Activated T-cell treated with anti-CD3 and anti-CD28 coated beads for 4 hours (primary cell): ENCODE results near the gene FAM168B.
"Not testable (repeated sequence)": the region's sequence is repeated elsewhere in the genome, so short reads cannot be mapped to it uniquely, and the experiment has no call there.

Experiments
- DNase-seq: peaks from one replicate; pipeline ENCODE4 v3.0.0-alpha.2; 2020

Gene FAM168B

GRCh38 chr2:131093006-131093695 is at the start of gene FAM168B:
TSS of gene FAM168B (minus strand) at chr2:131093460. CDS start at chr2:131082646, 10,814 bp downstream.
- DNase-seq: peak; percentile 78

- DNase-seq: no peak
Observed at GRCh38 chr2:131142849-131143248, 49.6 kb upstream of the FAM168B start.

GRCh38 chr2:131140581-131140980 is 47.3 kb upstream of the FAM168B start:
- DNase-seq: no peak

- DNase-seq: no peak
Observed at GRCh38 chr2:131132729-131133128, 39.5 kb upstream of the FAM168B start.

GRCh38 chr2:131130298-131130596 is 37.0 kb upstream of the FAM168B start:
- no peak for DNase-seq

GRCh38 chr2:131127981-131128380 is 34.7 kb upstream of the FAM168B start:
- no peak for DNase-seq

GRCh38 chr2:131127076-131127475 is 33.8 kb upstream of the FAM168B start:
- DNase-seq: no peak

- DNase-seq: no peak
Observed at GRCh38 chr2:131126436-131126835, 33.2 kb upstream of the FAM168B start.

GRCh38 chr2:131125195-131125757 is 32.0 kb upstream of the FAM168B start:
- DNase-seq: no peak

- no peak for DNase-seq
Observed at GRCh38 chr2:131123192-131123591, 29.9 kb upstream of the FAM168B start.

GRCh38 chr2:131122496-131122895 is 29.2 kb upstream of the FAM168B start:
- no peak for DNase-seq

- no peak for DNase-seq
Observed at GRCh38 chr2:131121464-131121863, 28.2 kb upstream of the FAM168B start.

GRCh38 chr2:131120815-131121317 is 27.6 kb upstream of the FAM168B start:
- DNase-seq: no peak

GRCh38 chr2:131115752-131116151 is 22.5 kb upstream of the FAM168B start:
- no peak for DNase-seq

- not testable (repeated sequence) for DNase-seq
Observed at GRCh38 chr2:131114950-131115349, 21.7 kb upstream of the FAM168B start.

GRCh38 chr2:131113566-131114227 is 20.4 kb upstream of the FAM168B start:
- no peak for DNase-seq

GRCh38 chr2:131112529-131112928 is 19.3 kb upstream of the FAM168B start:
- no peak for DNase-seq

- DNase-seq: peak; percentile 46
Observed at GRCh38 chr2:131105950-131106801, 12.9 kb upstream of the FAM168B start.

GRCh38 chr2:131105156-131105949 is 12.1 kb upstream of the FAM168B start, which contains the start of gene PLEKHB2:
TSS of gene PLEKHB2 (plus strand) at chr2:131105336. CDS start at chr2:131120942, 15,606 bp downstream.
- DNase-seq: peak; percentile 90

- DNase-seq: peak; percentile 37
Observed at GRCh38 chr2:131104487-131105155, 11.4 kb upstream of the FAM168B start.

GRCh38 chr2:131103165-131103564 is 9.9 kb upstream of the FAM168B start:
- no peak for DNase-seq
